K562 (cell line): ENCODE measurements around the gene SLC22A23. TPM values are rescaled to one million over a fixed set of nuclear protein-coding genes. Genes with fewer than 3 reads are reported as not detected.

ENCODE experiments used
- DPF2 ChIP-seq: fragments of 450-650 bp; IDR thresholded peaks from 2 replicates; pipeline ENCODE4 v1.6.1; 2016
- FOS ChIP-seq: IDR thresholded peaks from 3 replicates; pipeline ENCODE4 v1.6.1; 2011; ENCODE audit not compliant: insufficient read length; ENCODE audit errors: extremely low read depth
- FUS ChIP-seq: fragments of 200-400 bp; formaldehyde crosslinking; optimal IDR thresholded peaks from 2 replicates; pipeline ENCODE3; 2017; ENCODE audit warnings: low read depth, low read length
- GATA2 ChIP-seq: sonication (generic); formaldehyde crosslinking; IDR thresholded peaks from 2 replicates; pipeline ENCODE4 v1.4.0; 2020; ENCODE audit warnings: mild to moderate bottlenecking, missing genetic modification reagents
- JUN ChIP-seq, 2 experiments: sonication (generic) in 1 of 2; formaldehyde crosslinking in 1 of 2; IDR thresholded peaks; 2 replicates each; pipeline versions ENCODE4 v1.6.1 to v1.8.0; 2012 to 2022; ENCODE audit warnings: borderline replicate concordance in 2 of 2, mild to moderate bottlenecking in 2 of 2, improper control_type of control experiment in 1 of 2, low read depth in 1 of 2, low read length in 1 of 2, missing genetic modification reagents in 1 of 2
- KAT7 ChIP-seq: sonication (generic); formaldehyde crosslinking; IDR thresholded peaks from 2 replicates; pipeline ENCODE4 v1.8.0; 2022; ENCODE audit warnings: missing genetic modification reagents, mild to moderate bottlenecking, borderline replicate concordance
- NFE2 ChIP-seq: IDR thresholded peaks from 2 replicates; pipeline ENCODE4 v1.6.1; 2014; ENCODE audit warnings: antibody characterized with exemption, low read depth
- NR2F6 ChIP-seq: fragments of 450-650 bp; formaldehyde crosslinking; IDR thresholded peaks from 2 replicates; pipeline ENCODE4 v1.4.0; 2020; ENCODE audit warnings: mild to moderate bottlenecking
- PTTG1 ChIP-seq: fragments of 450-650 bp; IDR thresholded peaks from 2 replicates; pipeline ENCODE4 v1.6.1; 2016; ENCODE audit warnings: low read depth, mild to moderate bottlenecking, missing genetic modification characterization, missing compliant biosample characterization
- RBM14 ChIP-seq: fragments of 200-400 bp; formaldehyde crosslinking; IDR thresholded peaks from 2 replicates; pipeline ENCODE4 v1.6.1; 2018; ENCODE audit warnings: low read depth, mild to moderate bottlenecking, low read length, moderate library complexity, borderline replicate concordance; ENCODE audit not compliant: insufficient read depth
- RBM39 ChIP-seq: fragments of 200-400 bp; formaldehyde crosslinking; optimal IDR thresholded peaks from 2 replicates; pipeline ENCODE3; 2018; ENCODE audit warnings: low read depth, low read length
- RFX1 ChIP-seq: fragments of 450-650 bp; IDR thresholded peaks from 2 replicates; pipeline ENCODE4 v1.6.1; 2016; ENCODE audit warnings: mild to moderate bottlenecking, moderate library complexity
- RNF2 ChIP-seq: sonication (generic); IDR thresholded peaks from 2 replicates; pipeline ENCODE4 v1.6.1; 2016
- SREBF1 ChIP-seq: fragments of 150-350 bp; IDR thresholded peaks from 2 replicates; pipeline ENCODE4 v1.6.1; 2014; ENCODE audit warnings: antibody characterized with exemption, low read depth, low read length, borderline replicate concordance
- U2AF2 ChIP-seq: fragments of 200-400 bp; formaldehyde crosslinking; optimal IDR thresholded peaks from 2 replicates; pipeline ENCODE3; 2017; ENCODE audit warnings: low read depth, mild to moderate bottlenecking, low read length
- ZC3H8 ChIP-seq: fragments of 450-650 bp; IDR thresholded peaks from 2 replicates; pipeline ENCODE4 v1.6.1; 2017
- ZEB2 ChIP-seq: fragments of 450-650 bp; IDR thresholded peaks from 2 replicates; pipeline ENCODE4 v1.6.1; 2016
- polyA plus RNA-seq, 8 experiments: library from polyadenylated mRNA; depleted of rRNA in 4 of 8; stranded (reverse) in 5 of 8; unstranded in 3 of 8; fragments of >200 nt; fragmentation: Nextera tagmentation in 2 of 8; fragmentation: Illumina TruSeq in 1 of 8; extraction: Ambion mirVana in 2 of 8; extraction: Trizol in 1 of 8; gene quantifications; 2 replicates each; pipeline versions ENCODE4 v1.2.1 to v1.2.3, GENCODE V29; 2011 to 2014; ENCODE audit warnings: inconsistent platforms in 1 of 8, missing spikeins in 1 of 8
- total RNA-seq, 7 experiments: library from RNA; depleted of rRNA in 6 of 7; stranded (reverse); fragments of >200 nt in 6 of 7; fragmentation: Illumina TruSeq in 2 of 7; extraction: Trizol in 2 of 7; gene quantifications; 2 replicates each; pipeline versions ENCODE4 v1.2.1 to v1.2.3, GENCODE V29; 2011 to 2021; ENCODE audit warnings: low replicate concordance in 1 of 7
- TF ChIP-seq, protein P1 (sequence below): fragments of 450-650 bp; IDR thresholded peaks from 2 replicates; pipeline ENCODE4 v1.6.1; 2016; ENCODE audit warnings: antibody characterized with exemption
- TF ChIP-seq, protein P2 (sequence below): IDR thresholded peaks from 2 replicates; pipeline ENCODE4 v1.6.1; 2012; ENCODE audit warnings: low read depth, low read length, improper control_type of control experiment, borderline replicate concordance
- TF ChIP-seq, protein P3 (sequence below), 2 experiments: fragments of 250-450 bp in 1 of 2; fragments of 450-650 bp in 1 of 2; sonication (Bioruptor Pico) in 1 of 2; IDR thresholded peaks; 2 replicates each; pipeline versions ENCODE4 v1.6.1 to v1.8.0; 2016 to 2021; ENCODE audit warnings: mild to moderate bottlenecking in 2 of 2, moderate library complexity in 2 of 2, missing compliant biosample characterization in 1 of 2, missing genetic modification characterization in 1 of 2
- TF ChIP-seq, protein P4 (sequence below): sonication (generic); IDR thresholded peaks from 2 replicates; pipeline ENCODE4 v1.6.1; 2016
- TF ChIP-seq, protein P5 (sequence below): IDR thresholded peaks from 2 replicates; pipeline ENCODE4 v1.6.1; 2011; ENCODE audit warnings: borderline replicate concordance, low read depth, mild to moderate bottlenecking, moderate library complexity, low read length; ENCODE audit not compliant: insufficient read depth, poor library complexity, severe bottlenecking

The SLC22A23 gene
- total and polyA plus RNA-seq, 9 of the 15 experiments (the other 6 are each of a cell fraction or from before 2014, with no cell fraction given) = 0.30 to 8.7 (median 2.5) TPM

DNA sequence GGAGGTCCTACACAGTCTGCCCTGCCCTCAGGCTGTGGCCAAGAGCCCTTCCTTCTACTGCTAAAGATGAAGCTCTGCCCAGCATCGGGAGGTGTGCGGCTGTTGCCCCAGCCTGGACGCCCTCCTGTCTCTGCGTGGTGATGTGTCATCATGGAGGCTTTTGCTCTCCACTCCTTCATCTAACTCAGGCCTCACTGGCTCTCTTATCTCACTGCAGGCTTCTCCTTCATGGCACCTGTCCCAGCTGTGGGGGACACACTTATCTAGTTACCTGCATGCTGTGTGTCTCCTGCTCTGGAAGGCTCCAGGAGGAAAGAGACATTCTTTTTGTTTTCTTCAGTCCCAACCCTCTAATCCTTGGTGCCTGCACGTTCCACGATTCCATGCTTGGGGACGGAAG, 109.0 kb downstream of the SLC22A23 start (continued):
- TF ChIP-seq SREBF1 = no peak
- TF ChIP-seq ZC3H8 = no peak
- TF ChIP-seq, protein P1, sequence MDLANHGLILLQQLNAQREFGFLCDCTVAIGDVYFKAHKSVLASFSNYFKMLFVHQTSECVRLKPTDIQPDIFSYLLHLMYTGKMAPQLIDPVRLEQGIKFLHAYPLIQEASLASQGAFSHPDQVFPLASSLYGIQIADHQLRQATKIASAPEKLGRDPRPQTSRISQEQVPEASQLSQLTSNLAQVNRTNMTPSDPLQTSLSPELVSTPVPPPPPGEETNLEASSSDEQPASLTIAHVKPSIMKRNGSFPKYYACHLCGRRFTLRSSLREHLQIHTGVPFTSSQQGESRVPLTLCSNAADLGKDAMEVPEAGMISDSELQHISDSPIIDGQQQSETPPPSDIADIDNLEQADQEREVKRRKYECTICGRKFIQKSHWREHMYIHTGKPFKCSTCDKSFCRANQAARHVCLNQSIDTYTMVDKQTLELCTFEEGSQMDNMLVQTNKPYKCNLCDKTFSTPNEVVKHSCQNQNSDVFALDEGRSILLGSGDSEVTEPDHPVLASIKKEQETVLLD = peak; percentile 64
- no peak for TF ChIP-seq KAT7 (CRISPR knock-in tag)
- no peak for TF ChIP-seq PTTG1 (tag)
- peak; percentile 96 for TF ChIP-seq ZEB2
- TF ChIP-seq RNF2 = no peak
- TF ChIP-seq, protein P2, sequence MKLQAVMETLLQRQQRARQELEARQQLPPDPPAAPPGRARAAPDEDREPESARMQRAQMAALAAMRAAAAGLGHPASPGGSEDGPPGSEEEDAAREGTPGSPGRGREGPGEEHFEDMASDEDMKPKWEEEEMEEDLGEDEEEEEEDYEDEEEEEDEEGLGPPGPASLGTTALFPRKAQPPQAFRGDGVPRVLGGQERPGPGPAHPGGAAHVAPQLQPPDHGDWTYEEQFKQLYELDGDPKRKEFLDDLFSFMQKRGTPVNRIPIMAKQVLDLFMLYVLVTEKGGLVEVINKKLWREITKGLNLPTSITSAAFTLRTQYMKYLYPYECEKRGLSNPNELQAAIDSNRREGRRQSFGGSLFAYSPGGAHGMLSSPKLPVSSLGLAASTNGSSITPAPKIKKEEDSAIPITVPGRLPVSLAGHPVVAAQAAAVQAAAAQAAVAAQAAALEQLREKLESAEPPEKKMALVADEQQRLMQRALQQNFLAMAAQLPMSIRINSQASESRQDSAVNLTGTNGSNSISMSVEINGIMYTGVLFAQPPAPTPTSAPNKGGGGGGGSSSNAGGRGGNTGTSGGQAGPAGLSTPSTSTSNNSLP = no peak
- TF ChIP-seq RBM39 = no peak
- TF ChIP-seq RFX1 = no peak
- TF ChIP-seq, protein P3, sequence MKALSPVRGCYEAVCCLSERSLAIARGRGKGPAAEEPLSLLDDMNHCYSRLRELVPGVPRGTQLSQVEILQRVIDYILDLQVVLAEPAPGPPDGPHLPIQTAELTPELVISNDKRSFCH (CRISPR knock-in tag; IDR thresholded peaks at IDR 0.05) = no peak
- TF ChIP-seq, protein P3 (tag; IDR thresholded peaks at IDR 0.05) = no peak
- TF ChIP-seq NR2F6 (CRISPR knock-in tag) = no peak
- no peak for TF ChIP-seq FUS
- no peak for TF ChIP-seq FOS
- TF ChIP-seq, protein P4, sequence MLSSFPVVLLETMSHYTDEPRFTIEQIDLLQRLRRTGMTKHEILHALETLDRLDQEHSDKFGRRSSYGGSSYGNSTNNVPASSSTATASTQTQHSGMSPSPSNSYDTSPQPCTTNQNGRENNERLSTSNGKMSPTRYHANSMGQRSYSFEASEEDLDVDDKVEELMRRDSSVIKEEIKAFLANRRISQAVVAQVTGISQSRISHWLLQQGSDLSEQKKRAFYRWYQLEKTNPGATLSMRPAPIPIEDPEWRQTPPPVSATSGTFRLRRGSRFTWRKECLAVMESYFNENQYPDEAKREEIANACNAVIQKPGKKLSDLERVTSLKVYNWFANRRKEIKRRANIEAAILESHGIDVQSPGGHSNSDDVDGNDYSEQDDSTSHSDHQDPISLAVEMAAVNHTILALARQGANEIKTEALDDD = no peak
- peak; percentile 58 for TF ChIP-seq GATA2
- TF ChIP-seq NFE2 = peak; percentile 40; the same call in 1 of the 2 replicates
- no peak for TF ChIP-seq RBM14
- TF ChIP-seq JUN (IDR thresholded peaks at IDR 0.05; ENCODE audit: borderline replicate concordance, low read depth, low read length) = no peak
- TF ChIP-seq JUN (CRISPR knock-in tag; IDR thresholded peaks at IDR 0.05; ENCODE audit: borderline replicate concordance) = no peak
- peak; percentile 73 for TF ChIP-seq DPF2
- no peak for TF ChIP-seq U2AF2
- TF ChIP-seq, protein P5, sequence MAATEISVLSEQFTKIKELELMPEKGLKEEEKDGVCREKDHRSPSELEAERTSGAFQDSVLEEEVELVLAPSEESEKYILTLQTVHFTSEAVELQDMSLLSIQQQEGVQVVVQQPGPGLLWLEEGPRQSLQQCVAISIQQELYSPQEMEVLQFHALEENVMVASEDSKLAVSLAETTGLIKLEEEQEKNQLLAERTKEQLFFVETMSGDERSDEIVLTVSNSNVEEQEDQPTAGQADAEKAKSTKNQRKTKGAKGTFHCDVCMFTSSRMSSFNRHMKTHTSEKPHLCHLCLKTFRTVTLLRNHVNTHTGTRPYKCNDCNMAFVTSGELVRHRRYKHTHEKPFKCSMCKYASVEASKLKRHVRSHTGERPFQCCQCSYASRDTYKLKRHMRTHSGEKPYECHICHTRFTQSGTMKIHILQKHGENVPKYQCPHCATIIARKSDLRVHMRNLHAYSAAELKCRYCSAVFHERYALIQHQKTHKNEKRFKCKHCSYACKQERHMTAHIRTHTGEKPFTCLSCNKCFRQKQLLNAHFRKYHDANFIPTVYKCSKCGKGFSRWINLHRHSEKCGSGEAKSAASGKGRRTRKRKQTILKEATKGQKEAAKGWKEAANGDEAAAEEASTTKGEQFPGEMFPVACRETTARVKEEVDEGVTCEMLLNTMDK = no peak
